Gastrocnemius medialis (tissue), 4 donors: ENCODE measurements around the gene CAMK4. TPM values are rescaled to one million over a fixed set of nuclear protein-coding genes. Genes with fewer than 3 reads are reported as not detected.

Experiments used
- ATAC-seq, 2 donors: fragments of 150-250 bp; one replicate each; pipeline ENCODE4 v1.9.1; 2016
- DNase-seq, 2 donors: peaks; one replicate each; pipeline ENCODE4 v3.0.0-alpha.2; 2019
- H3K27ac ChIP-seq, 4 donors: fragments of 200-600 bp; sonication (generic); 1 replicate in 1 of 4; 2 replicates in 3 of 4; pipeline ENCODE4 v1.5.1; 2016 to 2018; ENCODE audit warnings: mild to moderate bottlenecking in 2 of 4, moderate library complexity in 1 of 4
- H3K27me3 ChIP-seq, 3 donors: fragments of 200-600 bp; sonication (generic) in 2 of 3; 1 replicate in 1 of 3; 2 replicates in 2 of 3; pipeline versions ENCODE4 v1.5.1 to v1.6.0; 2016 to 2019; ENCODE audit warnings: mild to moderate bottlenecking in 1 of 3, moderate library complexity in 1 of 3
- H3K36me3 ChIP-seq, 2 donors: fragments of 200-600 bp; sonication (generic) in 1 of 2; one replicate each; pipeline ENCODE4 v1.5.1; 2017 to 2018
- H3K4me1 ChIP-seq, 2 donors: fragments of 200-600 bp; sonication (generic) in 1 of 2; one replicate each; pipeline ENCODE4 v1.5.1; 2016 to 2017; ENCODE audit warnings: mild to moderate bottlenecking in 2 of 2
- H3K4me3 ChIP-seq, 4 donors: fragments of 200-600 bp; sonication (generic) in 3 of 4; 1 replicate in 1 of 4; 2 replicates in 3 of 4; pipeline ENCODE4 v1.5.1; 2016 to 2019; ENCODE audit warnings: mild to moderate bottlenecking in 2 of 4
- H3K9me3 ChIP-seq, 3 donors: fragments of 200-600 bp; sonication (generic) in 2 of 3; 1 replicate in 1 of 3; 2 replicates in 2 of 3; pipeline ENCODE4 v1.5.1; 2016 to 2019
- CTCF ChIP-seq, 5 experiments: fragments of 450-650 bp in 3 of 5; fragments of 200-600 bp in 2 of 5; sonication (generic) in 2 of 5; IDR thresholded peaks in 4 of 5; conservative IDR thresholded peaks in 1 of 5; 1 replicate in 4 of 5; 2 replicates in 1 of 5; pipeline ENCODE4 v1.5.1; 2016 to 2019; ENCODE audit warnings: antibody characterized with exemption in 5 of 5, mild to moderate bottlenecking in 3 of 5, moderate library complexity in 3 of 5
- POLR2A ChIP-seq, 2 donors: fragments of 450-650 bp; IDR thresholded peaks; one replicate each; pipeline ENCODE4 v1.6.1; 2017; ENCODE audit warnings: antibody characterized with exemption in 2 of 2, mild to moderate bottlenecking in 2 of 2, moderate library complexity in 2 of 2
- in situ Hi-C, 4 donors: fragments of 200-750 bp; cut with MboI; loops; one replicate each; pipeline versions ENCODE4 v1.15.0 to v1.8.0; 2017; ENCODE audit warnings: low sequenced_read_pairs in 4 of 4
- intact Hi-C: fragments of 100-400 bp; cut with DNase I; formaldehyde crosslinking; loops from one replicate; pipeline ENCODE4 v1.15.1; 2023; ENCODE audit warnings: low total_unique reads
- total RNA-seq, 4 donors: library from RNA; depleted of rRNA; stranded (reverse); fragments of >200 nt; gene quantifications; one replicate each; pipeline versions ENCODE4 v1.1.0 to v1.2.3, GENCODE V29; 2016

The CAMK4 gene
- total RNA-seq, 4 donors from 2014 or later, result 0.27 to 1.0 (median 0.72) TPM

GRCh38 chr5:111311666-111312065 is 87.5 kb downstream of the CAMK4 start:
- TF ChIP-seq CTCF (IDR thresholded peaks at IDR 0.05 in 4 of 5, conservative IDR thresholded peaks at IDR 0.05 in 1 of 5), result no peak
- in situ Hi-C loops (no loop called here), intact Hi-C loops (no loop called here)
- no peak for ATAC-seq
- no peak for DNase-seq
- Histone ChIP-seq H3K36me3 (no peaks in the 10 kb centered on the region), H3K4me1 (no peaks in the 10 kb centered on the region), H3K4me3 (no peak overlapping the region), H3K9me3 (no peaks in the 10 kb centered on the region), H3K27ac (no peak overlapping the region), H3K27me3 (no peaks in the 10 kb centered on the region)

GRCh38 chr5:111313017-111313724 is 89.0 kb downstream of the CAMK4 start:
- no peak for ATAC-seq
- no peak overlapping the region for H3K4me3 ChIP-seq
- H3K4me1 ChIP-seq, result no peaks in the 10 kb centered on the region
- intact Hi-C loops, result no loop called here
- in situ Hi-C loops, result no loop called here
- TF ChIP-seq POLR2A (IDR thresholded peaks at IDR 0.05) (no peak), CTCF (IDR thresholded peaks at IDR 0.05 in 4 of 5, conservative IDR thresholded peaks at IDR 0.05 in 1 of 5) (no peak)
- no peaks in the 10 kb centered on the region for H3K27me3 ChIP-seq
- H3K27ac ChIP-seq, result no peak overlapping the region
- no peak for DNase-seq
- H3K36me3 ChIP-seq, result no peaks in the 10 kb centered on the region
- H3K9me3 ChIP-seq, result no peaks in the 10 kb centered on the region

GRCh38 chr5:111320953-111321352 is 96.8 kb downstream of the CAMK4 start:
- in situ Hi-C loops (no loop called here), intact Hi-C loops (no loop called here)
- H3K36me3 ChIP-seq, result no peaks in the 10 kb centered on the region
- no peak overlapping the region for H3K27ac ChIP-seq
- no peaks in the 10 kb centered on the region for H3K4me1 ChIP-seq
- TF ChIP-seq CTCF (IDR thresholded peaks at IDR 0.05 in 4 of 5, conservative IDR thresholded peaks at IDR 0.05 in 1 of 5), result no peak
- no peak for TF ChIP-seq POLR2A (IDR thresholded peaks at IDR 0.05)
- H3K9me3 ChIP-seq, result no peaks in the 10 kb centered on the region
- ATAC-seq, result no peak
- H3K4me3 ChIP-seq, result no peak overlapping the region
- H3K27me3 ChIP-seq, result no peaks in the 10 kb centered on the region
- no peak for DNase-seq

GRCh38 chr5:111321376-111321775 is 97.2 kb downstream of the CAMK4 start:
- intact Hi-C loops, result no loop called here
- DNase-seq (no peak), ATAC-seq (no peak)
- no peaks in the 10 kb centered on the region for H3K4me1 ChIP-seq
- no peak overlapping the region for H3K27ac ChIP-seq
- no peaks in the 10 kb centered on the region for H3K9me3 ChIP-seq
- H3K27me3 ChIP-seq, result no peaks in the 10 kb centered on the region
- H3K36me3 ChIP-seq, result no peaks in the 10 kb centered on the region
- TF ChIP-seq POLR2A (IDR thresholded peaks at IDR 0.05) (no peak), CTCF (IDR thresholded peaks at IDR 0.05 in 4 of 5, conservative IDR thresholded peaks at IDR 0.05 in 1 of 5) (no peak)
- H3K4me3 ChIP-seq, result no peak overlapping the region
- in situ Hi-C loops, result no loop called here

- no peak for DNase-seq
- intact Hi-C loops, result no loop called here
- H3K36me3 ChIP-seq, result no peaks in the 10 kb centered on the region
- no peaks in the 10 kb centered on the region for H3K27me3 ChIP-seq
- no peak for ATAC-seq
- H3K9me3 ChIP-seq, result no peaks in the 10 kb centered on the region
- in situ Hi-C loops, result no loop called here
- H3K4me3 ChIP-seq, result no peak overlapping the region
- no peak overlapping the region for H3K27ac ChIP-seq
- no peak for TF ChIP-seq CTCF (IDR thresholded peaks at IDR 0.05 in 4 of 5, conservative IDR thresholded peaks at IDR 0.05 in 1 of 5)
- no peak for TF ChIP-seq POLR2A (IDR thresholded peaks at IDR 0.05)
- H3K4me1 ChIP-seq, result no peaks in the 10 kb centered on the region
These were observed 102.4 kb downstream of the CAMK4 start for GRCh38 chr5:111326551-111326950.
